ENCODE results near the gene PAX7.

Gene PAX7

GRCh38 chr1:18730321-18730720, 99.7 kb downstream of the PAX7 start:
- Histone ChIP-seq H3K4me1 (ENCODE audit: control insufficient read depth in 1 of 2, insufficient read depth in 2 of 2, low read length in 2 of 2) (no peaks in the 10 kb centered on the region), H3K36me3 (ENCODE audit: control insufficient read depth in 1 of 2, insufficient read depth in 2 of 2, low read length in 2 of 2) (no peaks in the 10 kb centered on the region), H3K27ac (ENCODE audit: low read length) (no peak overlapping the region), H3K27me3 (ENCODE audit: low read depth, low read length) (no peaks in the 10 kb centered on the region), H3K4me3 (ENCODE audit: low read depth in 1 of 2, low read length in 2 of 2) (no peak overlapping the region), H3K9me3 (ENCODE audit: control insufficient read depth in 1 of 2, low read length in 2 of 2) (no peaks in the 10 kb centered on the region)

- H3K4me1 ChIP-seq (ENCODE audit: control insufficient read depth in 1 of 2, insufficient read depth in 2 of 2, low read length in 2 of 2): no peaks in the 10 kb centered on the region
- H3K9me3 ChIP-seq (ENCODE audit: control insufficient read depth in 1 of 2, low read length in 2 of 2): no peaks in the 10 kb centered on the region
- H3K27me3 ChIP-seq (ENCODE audit: low read depth, low read length): no peaks in the 10 kb centered on the region
- H3K36me3 ChIP-seq (ENCODE audit: control insufficient read depth in 1 of 2, insufficient read depth in 2 of 2, low read length in 2 of 2): no peaks in the 10 kb centered on the region
- H3K4me3 ChIP-seq (ENCODE audit: low read depth in 1 of 2, low read length in 2 of 2): no peak overlapping the region
- H3K27ac ChIP-seq (ENCODE audit: low read length): no peak overlapping the region
Observed at GRCh38 chr1:18731148-18731547, 100.5 kb downstream of the PAX7 start.

- Histone ChIP-seq H3K27ac (ENCODE audit: low read length) (no peak overlapping the region), H3K4me1 (ENCODE audit: control insufficient read depth in 1 of 2, insufficient read depth in 2 of 2, low read length in 2 of 2) (no peaks in the 10 kb centered on the region), H3K4me3 (ENCODE audit: low read depth in 1 of 2, low read length in 2 of 2) (no peak overlapping the region), H3K36me3 (ENCODE audit: control insufficient read depth in 1 of 2, insufficient read depth in 2 of 2, low read length in 2 of 2) (no peaks in the 10 kb centered on the region), H3K27me3 (ENCODE audit: low read depth, low read length) (no peaks in the 10 kb centered on the region), H3K9me3 (ENCODE audit: control insufficient read depth in 1 of 2, low read length in 2 of 2) (no peaks in the 10 kb centered on the region)
Observed at GRCh38 chr1:18731591-18732235, 101.1 kb downstream of the PAX7 start.

GRCh38 chr1:18732686-18733085, 102.0 kb downstream of the PAX7 start:
- no peak overlapping the region for H3K27ac ChIP-seq (ENCODE audit: low read length)
- H3K9me3 ChIP-seq (ENCODE audit: control insufficient read depth in 1 of 2, low read length in 2 of 2): no peaks in the 10 kb centered on the region
- no peaks in the 10 kb centered on the region for H3K27me3 ChIP-seq (ENCODE audit: low read depth, low read length)
- no peaks in the 10 kb centered on the region for H3K4me1 ChIP-seq (ENCODE audit: control insufficient read depth in 1 of 2, insufficient read depth in 2 of 2, low read length in 2 of 2)
- no peaks in the 10 kb centered on the region for H3K36me3 ChIP-seq (ENCODE audit: control insufficient read depth in 1 of 2, insufficient read depth in 2 of 2, low read length in 2 of 2)
- H3K4me3 ChIP-seq (ENCODE audit: low read depth in 1 of 2, low read length in 2 of 2): no peak overlapping the region

- Histone ChIP-seq H3K27ac (ENCODE audit: low read length) (no peak overlapping the region), H3K4me3 (ENCODE audit: low read depth in 1 of 2, low read length in 2 of 2) (no peak overlapping the region), H3K9me3 (ENCODE audit: control insufficient read depth in 1 of 2, low read length in 2 of 2) (no peaks in the 10 kb centered on the region), H3K4me1 (ENCODE audit: control insufficient read depth in 1 of 2, insufficient read depth in 2 of 2, low read length in 2 of 2) (no peaks in the 10 kb centered on the region), H3K27me3 (ENCODE audit: low read depth, low read length) (peaks cover 3% of the 10 kb centered on the region), H3K36me3 (ENCODE audit: control insufficient read depth in 1 of 2, insufficient read depth in 2 of 2, low read length in 2 of 2) (no peaks in the 10 kb centered on the region)
Observed at GRCh38 chr1:18734001-18734400, 103.4 kb downstream of the PAX7 start.

- no peaks in the 10 kb centered on the region for H3K36me3 ChIP-seq (ENCODE audit: control insufficient read depth in 1 of 2, insufficient read depth in 2 of 2, low read length in 2 of 2)
- no peak overlapping the region for H3K4me3 ChIP-seq (ENCODE audit: low read depth in 1 of 2, low read length in 2 of 2)
- H3K27me3 ChIP-seq (ENCODE audit: low read depth, low read length): peaks cover 3% of the 10 kb centered on the region
- H3K4me1 ChIP-seq (ENCODE audit: control insufficient read depth in 1 of 2, insufficient read depth in 2 of 2, low read length in 2 of 2): no peaks in the 10 kb centered on the region
- no peaks in the 10 kb centered on the region for H3K9me3 ChIP-seq (ENCODE audit: control insufficient read depth in 1 of 2, low read length in 2 of 2)
- H3K27ac ChIP-seq (ENCODE audit: low read length): no peak overlapping the region
Observed at GRCh38 chr1:18734461-18735223, 104.0 kb downstream of the PAX7 start.

GRCh38 chr1:18735224-18735997, 104.8 kb downstream of the PAX7 start:
- Histone ChIP-seq H3K27ac (ENCODE audit: low read length) (no peak overlapping the region), H3K9me3 (ENCODE audit: control insufficient read depth in 1 of 2, low read length in 2 of 2) (no peaks in the 10 kb centered on the region), H3K4me1 (ENCODE audit: control insufficient read depth in 1 of 2, insufficient read depth in 2 of 2, low read length in 2 of 2) (no peaks in the 10 kb centered on the region), H3K27me3 (ENCODE audit: low read depth, low read length) (peaks cover 7% of the 10 kb centered on the region), H3K36me3 (ENCODE audit: control insufficient read depth in 1 of 2, insufficient read depth in 2 of 2, low read length in 2 of 2) (no peaks in the 10 kb centered on the region), H3K4me3 (ENCODE audit: low read depth in 1 of 2, low read length in 2 of 2) (no peak overlapping the region)

GRCh38 chr1:18736958-18737357, 106.3 kb downstream of the PAX7 start:
- Histone ChIP-seq H3K4me3 (ENCODE audit: low read depth in 1 of 2, low read length in 2 of 2) (no peak overlapping the region), H3K4me1 (ENCODE audit: control insufficient read depth in 1 of 2, insufficient read depth in 2 of 2, low read length in 2 of 2) (no peaks in the 10 kb centered on the region), H3K9me3 (ENCODE audit: control insufficient read depth in 1 of 2, low read length in 2 of 2) (no peaks in the 10 kb centered on the region), H3K36me3 (ENCODE audit: control insufficient read depth in 1 of 2, insufficient read depth in 2 of 2, low read length in 2 of 2) (no peaks in the 10 kb centered on the region), H3K27ac (ENCODE audit: low read length) (no peak overlapping the region), H3K27me3 (ENCODE audit: low read depth, low read length) (peaks cover 7% of the 10 kb centered on the region)

GRCh38 chr1:18738126-18738525, 107.5 kb downstream of the PAX7 start:
- H3K36me3 ChIP-seq (ENCODE audit: control insufficient read depth in 1 of 2, insufficient read depth in 2 of 2, low read length in 2 of 2): no peaks in the 10 kb centered on the region
- H3K4me1 ChIP-seq (ENCODE audit: control insufficient read depth in 1 of 2, insufficient read depth in 2 of 2, low read length in 2 of 2): no peaks in the 10 kb centered on the region
- H3K27ac ChIP-seq (ENCODE audit: low read length): no peak overlapping the region
- H3K27me3 ChIP-seq (ENCODE audit: low read depth, low read length): peaks cover 7% of the 10 kb centered on the region
- no peak overlapping the region for H3K4me3 ChIP-seq (ENCODE audit: low read depth in 1 of 2, low read length in 2 of 2)
- H3K9me3 ChIP-seq (ENCODE audit: control insufficient read depth in 1 of 2, low read length in 2 of 2): no peaks in the 10 kb centered on the region

- Histone ChIP-seq H3K36me3 (ENCODE audit: control insufficient read depth in 1 of 2, insufficient read depth in 2 of 2, low read length in 2 of 2) (no peaks in the 10 kb centered on the region), H3K4me1 (ENCODE audit: control insufficient read depth in 1 of 2, insufficient read depth in 2 of 2, low read length in 2 of 2) (no peaks in the 10 kb centered on the region), H3K27ac (ENCODE audit: low read length) (no peak overlapping the region), H3K27me3 (ENCODE audit: low read depth, low read length) (peaks cover 7% of the 10 kb centered on the region), H3K9me3 (ENCODE audit: control insufficient read depth in 1 of 2, low read length in 2 of 2) (no peaks in the 10 kb centered on the region), H3K4me3 (ENCODE audit: low read depth in 1 of 2, low read length in 2 of 2) (no peak overlapping the region)
Observed at GRCh38 chr1:18738617-18739016, 108.0 kb downstream of the PAX7 start.

- peaks cover 7% of the 10 kb centered on the region for H3K27me3 ChIP-seq (ENCODE audit: low read depth, low read length)
- no peaks in the 10 kb centered on the region for H3K9me3 ChIP-seq (ENCODE audit: control insufficient read depth in 1 of 2, low read length in 2 of 2)
- no peak overlapping the region for H3K27ac ChIP-seq (ENCODE audit: low read length)
- H3K4me3 ChIP-seq (ENCODE audit: low read depth in 1 of 2, low read length in 2 of 2): no peak overlapping the region
- H3K36me3 ChIP-seq (ENCODE audit: control insufficient read depth in 1 of 2, insufficient read depth in 2 of 2, low read length in 2 of 2): no peaks in the 10 kb centered on the region
- H3K4me1 ChIP-seq (ENCODE audit: control insufficient read depth in 1 of 2, insufficient read depth in 2 of 2, low read length in 2 of 2): no peaks in the 10 kb centered on the region
Observed at GRCh38 chr1:18739408-18739807, 108.8 kb downstream of the PAX7 start.
